ENCODE measurements around the gene SNAPC4.

DNA sequence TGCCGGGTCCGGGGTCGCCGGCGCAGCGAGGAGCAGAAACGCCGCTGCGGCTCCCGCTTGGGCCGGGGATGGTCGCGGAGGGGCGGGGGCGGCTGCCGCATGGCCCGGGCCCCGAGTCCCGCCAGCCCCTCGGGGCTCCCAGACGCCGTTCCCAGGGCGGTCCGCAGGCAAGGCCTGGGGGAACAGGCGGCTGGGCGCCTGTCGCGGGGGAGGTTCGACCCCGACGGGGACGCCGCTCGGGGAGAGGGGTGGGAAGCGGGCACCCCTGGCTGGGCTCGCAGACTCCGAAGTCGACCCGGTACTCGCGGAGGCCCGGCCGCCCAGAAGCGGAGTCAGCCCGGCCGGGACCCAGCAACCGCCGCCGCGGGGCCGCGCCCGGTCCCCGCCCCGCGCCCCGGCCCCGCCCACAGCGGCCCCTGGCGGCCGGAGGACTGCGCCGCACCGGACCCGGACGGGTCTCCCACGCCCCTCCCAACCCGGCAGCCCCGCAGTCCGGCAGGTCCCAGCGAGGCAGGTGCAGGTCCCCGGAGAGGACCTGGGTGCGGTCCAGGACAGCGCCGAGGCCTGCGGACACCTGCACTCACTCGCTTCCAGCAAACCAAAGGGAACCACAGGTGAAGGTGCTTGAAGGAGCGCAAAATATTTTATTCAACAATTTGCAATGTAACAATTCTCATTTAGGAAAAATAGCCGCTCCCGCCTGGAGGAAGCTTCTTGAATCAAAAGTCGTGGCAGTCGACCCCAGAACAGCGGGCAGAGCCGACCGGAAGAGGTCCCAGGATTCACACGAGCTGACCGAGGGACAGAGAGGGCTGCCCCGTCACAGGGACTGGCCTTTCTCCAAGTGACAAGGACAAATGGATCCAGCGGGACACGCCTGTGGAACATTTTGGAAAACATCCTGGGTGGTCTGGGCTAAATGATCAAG is 39.8 kb upstream of the SNAPC4 start, which contains the start of gene INPP5E:
- TF ChIP-seq EZH2 (IDR thresholded peaks at IDR 0.05; ENCODE audit: borderline replicate concordance, insufficient read depth, low read length, poor library complexity, severe bottlenecking) (no peak), POLR2AphosphoS5 (IDR thresholded peaks at IDR 0.05) (peak; percentile 59), RAD21 (conservative IDR thresholded peaks at IDR 0.05) (no peak), EP300 (conservative IDR thresholded peaks at IDR 0.05; ENCODE audit: poor library complexity, severe bottlenecking) (no peak), TAF1 (IDR thresholded peaks at IDR 0.05; ENCODE audit: low read depth) (no peak), SMC3 (conservative IDR thresholded peaks at IDR 0.05; ENCODE audit: poor library complexity) (no peak), MXI1 (conservative IDR thresholded peaks at IDR 0.05; ENCODE audit: poor library complexity, severe bottlenecking) (peak; percentile 57)
- TF ChIP-seq, protein P1, sequence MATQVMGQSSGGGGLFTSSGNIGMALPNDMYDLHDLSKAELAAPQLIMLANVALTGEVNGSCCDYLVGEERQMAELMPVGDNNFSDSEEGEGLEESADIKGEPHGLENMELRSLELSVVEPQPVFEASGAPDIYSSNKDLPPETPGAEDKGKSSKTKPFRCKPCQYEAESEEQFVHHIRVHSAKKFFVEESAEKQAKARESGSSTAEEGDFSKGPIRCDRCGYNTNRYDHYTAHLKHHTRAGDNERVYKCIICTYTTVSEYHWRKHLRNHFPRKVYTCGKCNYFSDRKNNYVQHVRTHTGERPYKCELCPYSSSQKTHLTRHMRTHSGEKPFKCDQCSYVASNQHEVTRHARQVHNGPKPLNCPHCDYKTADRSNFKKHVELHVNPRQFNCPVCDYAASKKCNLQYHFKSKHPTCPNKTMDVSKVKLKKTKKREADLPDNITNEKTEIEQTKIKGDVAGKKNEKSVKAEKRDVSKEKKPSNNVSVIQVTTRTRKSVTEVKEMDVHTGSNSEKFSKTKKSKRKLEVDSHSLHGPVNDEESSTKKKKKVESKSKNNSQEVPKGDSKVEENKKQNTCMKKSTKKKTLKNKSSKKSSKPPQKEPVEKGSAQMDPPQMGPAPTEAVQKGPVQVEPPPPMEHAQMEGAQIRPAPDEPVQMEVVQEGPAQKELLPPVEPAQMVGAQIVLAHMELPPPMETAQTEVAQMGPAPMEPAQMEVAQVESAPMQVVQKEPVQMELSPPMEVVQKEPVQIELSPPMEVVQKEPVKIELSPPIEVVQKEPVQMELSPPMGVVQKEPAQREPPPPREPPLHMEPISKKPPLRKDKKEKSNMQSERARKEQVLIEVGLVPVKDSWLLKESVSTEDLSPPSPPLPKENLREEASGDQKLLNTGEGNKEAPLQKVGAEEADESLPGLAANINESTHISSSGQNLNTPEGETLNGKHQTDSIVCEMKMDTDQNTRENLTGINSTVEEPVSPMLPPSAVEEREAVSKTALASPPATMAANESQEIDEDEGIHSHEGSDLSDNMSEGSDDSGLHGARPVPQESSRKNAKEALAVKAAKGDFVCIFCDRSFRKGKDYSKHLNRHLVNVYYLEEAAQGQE (IDR thresholded peaks at IDR 0.05; ENCODE audit: borderline replicate concordance): no peak
- TF ChIP-seq, protein P2, sequence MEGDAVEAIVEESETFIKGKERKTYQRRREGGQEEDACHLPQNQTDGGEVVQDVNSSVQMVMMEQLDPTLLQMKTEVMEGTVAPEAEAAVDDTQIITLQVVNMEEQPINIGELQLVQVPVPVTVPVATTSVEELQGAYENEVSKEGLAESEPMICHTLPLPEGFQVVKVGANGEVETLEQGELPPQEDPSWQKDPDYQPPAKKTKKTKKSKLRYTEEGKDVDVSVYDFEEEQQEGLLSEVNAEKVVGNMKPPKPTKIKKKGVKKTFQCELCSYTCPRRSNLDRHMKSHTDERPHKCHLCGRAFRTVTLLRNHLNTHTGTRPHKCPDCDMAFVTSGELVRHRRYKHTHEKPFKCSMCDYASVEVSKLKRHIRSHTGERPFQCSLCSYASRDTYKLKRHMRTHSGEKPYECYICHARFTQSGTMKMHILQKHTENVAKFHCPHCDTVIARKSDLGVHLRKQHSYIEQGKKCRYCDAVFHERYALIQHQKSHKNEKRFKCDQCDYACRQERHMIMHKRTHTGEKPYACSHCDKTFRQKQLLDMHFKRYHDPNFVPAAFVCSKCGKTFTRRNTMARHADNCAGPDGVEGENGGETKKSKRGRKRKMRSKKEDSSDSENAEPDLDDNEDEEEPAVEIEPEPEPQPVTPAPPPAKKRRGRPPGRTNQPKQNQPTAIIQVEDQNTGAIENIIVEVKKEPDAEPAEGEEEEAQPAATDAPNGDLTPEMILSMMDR (IDR thresholded peaks at IDR 0.05; ENCODE audit: poor library complexity, severe bottlenecking): peak; percentile 70

All from neural cell (in vitro differentiated cells).